CD4-positive, CD25-positive, alpha-beta regulatory T cell (primary cell): Measurements from ENCODE around the gene FBP1. TPM values are rescaled to one million over a fixed set of nuclear protein-coding genes. Genes with fewer than 3 reads are reported as not detected.
A peak's percentile ranks its signal among the peaks of the same experiment; 100 is the strongest.

Experiments
- ATAC-seq, 2 donors: fragments of 150-1000 bp; cut with Tn5 transposase; one replicate each; pipeline ENCODE4 v1.10.0; 2021; ENCODE audit warnings: low read depth in 2 of 2, moderate number of reproducible peaks in 2 of 2, moderate library complexity in 1 of 2
- DNase-seq, 3 donors: peaks; one replicate each; pipeline versions ENCODE4 v3.0.0 to v3.0.0-alpha.2; 2012 to 2022; ENCODE audit warnings: mixed read lengths in 1 of 3
- H3K27ac ChIP-seq: one replicate; pipeline ENCODE4 v1.7.0; 2013; ENCODE audit warnings: mild to moderate bottlenecking, low read length; ENCODE audit not compliant: insufficient read depth, poor library complexity, severe bottlenecking
- H3K27me3 ChIP-seq: one replicate; pipeline ENCODE4 v1.7.0; 2013; ENCODE audit warnings: low read length; ENCODE audit not compliant: control insufficient read depth, insufficient read depth
- H3K36me3 ChIP-seq: one replicate; pipeline ENCODE4 v1.7.0; 2013; ENCODE audit warnings: mild to moderate bottlenecking, low read length, moderate library complexity; ENCODE audit not compliant: control insufficient read depth, insufficient read depth
- H3K4me1 ChIP-seq: 2 replicates; pipeline ENCODE4 v1.7.0; 2013; ENCODE audit warnings: mild to moderate bottlenecking, low read length; ENCODE audit not compliant: insufficient read depth, control insufficient read depth, poor library complexity, severe bottlenecking
- H3K4me3 ChIP-seq: one replicate; pipeline ENCODE4 v1.7.0; 2013; ENCODE audit warnings: low read depth, mild to moderate bottlenecking, low read length, moderate library complexity
- H3K9me3 ChIP-seq, 2 experiments: 1 replicate in 1 of 2; 2 replicates in 1 of 2; pipeline ENCODE4 v1.7.0; 2013; ENCODE audit warnings: low read length in 2 of 2, mild to moderate bottlenecking in 1 of 2, moderate library complexity in 1 of 2; ENCODE audit not compliant: control insufficient read depth in 2 of 2
- H3K27ac Mint-ChIP-seq, 3 donors: one replicate each; pipeline ENCODE4 v1.8.0; 2020 to 2022; ENCODE audit warnings: mild to moderate bottlenecking in 3 of 3, mixed read lengths in 3 of 3, moderate library complexity in 2 of 3
- H3K27me3 Mint-ChIP-seq: one replicate; pipeline ENCODE4 v1.8.0; 2022; ENCODE audit warnings: mild to moderate bottlenecking, mixed read lengths
- H3K36me3 Mint-ChIP-seq: one replicate; pipeline ENCODE4 v1.8.0; 2020; ENCODE audit warnings: mixed read lengths
- H3K4me1 Mint-ChIP-seq, 4 donors: one replicate each; pipeline ENCODE4 v1.8.0; 2020 to 2022; ENCODE audit warnings: mixed read lengths in 4 of 4, mild to moderate bottlenecking in 1 of 4
- H3K4me3 Mint-ChIP-seq, 4 donors: one replicate each; pipeline ENCODE4 v1.8.0; 2020 to 2022; ENCODE audit warnings: mild to moderate bottlenecking in 4 of 4, mixed read lengths in 4 of 4, moderate library complexity in 3 of 4
- H3K9me3 Mint-ChIP-seq, 7 donors: one replicate each; pipeline ENCODE4 v1.8.0; 2020 to 2022; ENCODE audit warnings: mixed read lengths in 7 of 7, mild to moderate bottlenecking in 3 of 7, moderate library complexity in 2 of 7
- polyA plus RNA-seq, 4 donors: library from polyadenylated mRNA; unstranded; fragments of 300-500 nt; fragmentation: Illumina TruSeq; gene quantifications; one replicate each; pipeline ENCODE4 v1.2.3, GENCODE V29; 2021
- total RNA-seq: library from RNA; stranded (reverse); gene quantifications from one replicate; pipeline ENCODE4 v1.2.3, GENCODE V29; 2022

FBP1 gene
- 0.42 TPM for total RNA-seq
- polyA plus RNA-seq, result 1 to 10 TPM; 2.0 to 9.2 (median 5.8) TPM

- Histone ChIP-seq H3K27ac (peak within 1 kb of the TSS; percentile 14), H3K4me3 (peak within 1 kb of the TSS; percentile 59), H3K4me1 (peaks cover 12% of the 10 kb centered on the region), H3K27me3 (no peaks in the 10 kb centered on the region), H3K36me3 (no peaks in the 10 kb centered on the region), H3K9me3 (no peaks in the 10 kb centered on the region)
- Mint-ChIP-seq H3K9me3 (peaks cover 0 to 1% (median 0%) of the 10 kb centered on the region in 7 donors), H3K27ac (peak within 1 kb of the TSS; percentile 87 to 95 (median 92)), H3K4me1 (peaks cover 0 to 15% (median 7%) of the 10 kb centered on the region in 4 donors), H3K36me3 (no peaks in the 10 kb centered on the region), H3K4me3 (peak within 1 kb of the TSS; percentile 82 to 98 (median 94)), H3K27me3 (peaks cover 49% of the 10 kb centered on the region)
- DNase-seq, result peak; percentile 12 to 52 (median 27)
- peak; percentile 36 to 59 for ATAC-seq
Observed at GRCh38 chr9:94639061-94639998, at the start of gene FBP1. TSS of gene FBP1 (minus strand) at chr9:94639518. CDS start at chr9:94639310, 208 bp downstream.

GRCh38 chr9:94687451-94687850 lies 48.1 kb upstream of the FBP1 start:
- Mint-ChIP-seq H3K4me3 (no peak overlapping the region), H3K36me3 (no peaks in the 10 kb centered on the region), H3K27ac (peak overlapping the region in 1 of 3 donors; percentile 14), H3K27me3 (peaks cover 24% of the 10 kb centered on the region), H3K9me3 (peaks cover 0 to 1% (median 0%) of the 10 kb centered on the region in 7 donors), H3K4me1 (no peaks in the 10 kb centered on the region)
- ATAC-seq, result no peak
- H3K9me3 ChIP-seq, result no peaks in the 10 kb centered on the region
- H3K4me3 ChIP-seq, result no peak overlapping the region
- no peaks in the 10 kb centered on the region for H3K4me1 ChIP-seq
- peaks cover 2% of the 10 kb centered on the region for H3K27me3 ChIP-seq
- H3K36me3 ChIP-seq, result no peaks in the 10 kb centered on the region
- no peak for DNase-seq
- H3K27ac ChIP-seq, result no peak overlapping the region

- Histone ChIP-seq H3K36me3 (no peaks in the 10 kb centered on the region), H3K4me1 (no peaks in the 10 kb centered on the region), H3K4me3 (no peak overlapping the region), H3K9me3 (no peaks in the 10 kb centered on the region), H3K27ac (no peak overlapping the region), H3K27me3 (peaks cover 2% of the 10 kb centered on the region)
- no peaks in the 10 kb centered on the region for H3K36me3 Mint-ChIP-seq
- no peak overlapping the region for H3K27ac Mint-ChIP-seq
- ATAC-seq (no peak), DNase-seq (no peak)
- no peaks in the 10 kb centered on the region for H3K9me3 Mint-ChIP-seq
- no peak overlapping the region for H3K4me3 Mint-ChIP-seq
- H3K4me1 Mint-ChIP-seq, result peaks cover 0 to 5% (median 0%) of the 10 kb centered on the region in 4 donors
- peaks cover 38% of the 10 kb centered on the region for H3K27me3 Mint-ChIP-seq
Observed at GRCh38 chr9:94685359-94685758, 46.0 kb upstream of the FBP1 start.

- Histone ChIP-seq H3K27ac (no peak overlapping the region), H3K4me3 (no peak overlapping the region), H3K36me3 (no peaks in the 10 kb centered on the region), H3K27me3 (peaks cover 4% of the 10 kb centered on the region), H3K4me1 (no peaks in the 10 kb centered on the region), H3K9me3 (no peaks in the 10 kb centered on the region)
- ATAC-seq (peak; percentile 74 to 87), DNase-seq (peak; percentile 38 to 68 (median 58))
- Mint-ChIP-seq H3K27me3 (peaks cover 37% of the 10 kb centered on the region), H3K27ac (peak overlapping the region in 1 of 3 donors; percentile 5), H3K4me1 (peaks cover 0 to 5% (median 0%) of the 10 kb centered on the region in 4 donors), H3K4me3 (no peak overlapping the region), H3K9me3 (no peaks in the 10 kb centered on the region), H3K36me3 (no peaks in the 10 kb centered on the region)
Observed at GRCh38 chr9:94681508-94681907, 42.2 kb upstream of the FBP1 start.

DNA sequence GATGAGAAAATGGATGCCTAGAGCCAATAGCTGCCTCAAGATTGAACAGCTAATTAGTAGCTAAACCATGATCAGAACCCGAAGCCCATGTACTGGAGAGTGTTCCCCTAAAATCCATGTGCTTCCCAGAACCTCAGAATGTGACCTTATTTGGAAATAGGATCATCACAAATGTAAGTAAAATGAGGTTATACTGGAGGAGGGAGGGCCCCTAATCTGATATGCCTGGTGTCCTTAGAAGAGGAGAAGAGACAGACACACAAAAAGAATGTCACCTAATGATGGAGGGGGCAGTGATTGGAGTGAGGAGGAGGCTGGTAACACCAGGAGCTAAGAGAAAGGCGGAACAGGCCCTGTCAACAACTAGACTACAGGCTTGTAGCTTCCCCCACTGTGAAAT lies 41.3 kb upstream of the FBP1 start:
- Mint-ChIP-seq H3K36me3 (no peaks in the 10 kb centered on the region), H3K27me3 (peaks cover 28% of the 10 kb centered on the region), H3K4me1 (peaks cover 0 to 5% (median 0%) of the 10 kb centered on the region in 4 donors), H3K9me3 (no peaks in the 10 kb centered on the region), H3K27ac (no peak overlapping the region), H3K4me3 (no peak overlapping the region)
- H3K4me3 ChIP-seq, result no peak overlapping the region
- H3K9me3 ChIP-seq, result no peaks in the 10 kb centered on the region
- DNase-seq (no peak), ATAC-seq (no peak)
- no peaks in the 10 kb centered on the region for H3K4me1 ChIP-seq
- H3K27me3 ChIP-seq, result peaks cover 4% of the 10 kb centered on the region
- H3K27ac ChIP-seq, result no peak overlapping the region
- no peaks in the 10 kb centered on the region for H3K36me3 ChIP-seq

GRCh38 chr9:94680020-94680419 lies 40.7 kb upstream of the FBP1 start:
- H3K27me3 ChIP-seq, result peaks cover 2% of the 10 kb centered on the region
- DNase-seq, result no peak
- Mint-ChIP-seq H3K27ac (no peak overlapping the region), H3K9me3 (no peaks in the 10 kb centered on the region), H3K4me3 (no peak overlapping the region), H3K36me3 (no peaks in the 10 kb centered on the region), H3K4me1 (peaks cover 0 to 5% (median 0%) of the 10 kb centered on the region in 4 donors), H3K27me3 (peaks cover 27% of the 10 kb centered on the region)
- ATAC-seq, result no peak
- H3K27ac ChIP-seq, result no peak overlapping the region
- no peak overlapping the region for H3K4me3 ChIP-seq
- no peaks in the 10 kb centered on the region for H3K36me3 ChIP-seq
- H3K9me3 ChIP-seq, result no peaks in the 10 kb centered on the region
- no peaks in the 10 kb centered on the region for H3K4me1 ChIP-seq

- Mint-ChIP-seq H3K27ac (no peak overlapping the region), H3K4me1 (peaks cover 0 to 5% (median 0%) of the 10 kb centered on the region in 4 donors), H3K9me3 (no peaks in the 10 kb centered on the region), H3K27me3 (peaks cover 27% of the 10 kb centered on the region), H3K4me3 (no peak overlapping the region), H3K36me3 (no peaks in the 10 kb centered on the region)
- peaks cover 2% of the 10 kb centered on the region for H3K27me3 ChIP-seq
- no peaks in the 10 kb centered on the region for H3K9me3 ChIP-seq
- no peak overlapping the region for H3K4me3 ChIP-seq
- ATAC-seq, result no peak
- H3K4me1 ChIP-seq, result no peaks in the 10 kb centered on the region
- no peak overlapping the region for H3K27ac ChIP-seq
- no peaks in the 10 kb centered on the region for H3K36me3 ChIP-seq
- no peak for DNase-seq
Observed at GRCh38 chr9:94679587-94679986, 40.3 kb upstream of the FBP1 start.
